Measurements from ENCODE around the gene SLC6A8.

DNA sequence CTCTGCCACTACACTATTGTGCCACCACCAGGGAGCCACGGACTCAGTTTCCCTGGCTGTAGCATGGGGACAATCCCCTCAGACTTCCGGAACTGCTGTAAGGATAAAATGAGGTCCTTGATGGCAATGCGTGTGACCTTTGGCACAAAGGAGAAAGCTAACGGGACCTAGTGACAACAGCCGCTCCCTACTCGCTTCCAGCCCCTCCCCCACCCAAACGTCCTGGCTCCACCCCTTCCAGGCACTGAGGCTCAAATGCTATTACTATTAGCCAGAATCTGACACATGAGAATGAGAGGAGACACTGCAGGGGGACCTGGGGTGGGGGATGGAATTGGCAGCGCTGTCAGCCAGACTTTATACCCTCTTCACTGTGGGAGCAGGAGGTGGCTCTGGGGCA lies 46.1 kb upstream of the SLC6A8 start:
- TF ChIP-seq CTCF (conservative IDR thresholded peaks at IDR 0.05; ENCODE audit: low read length) (no peak), EZH2phosphoT487 (IDR thresholded peaks at IDR 0.05; ENCODE audit: borderline replicate concordance) (no peak)

Measured in Loucy (cell line).